WERI-Rb-1 (cell line): Measurements from ENCODE around the gene HIVEP3.
A peak's percentile ranks its signal among the peaks of the same experiment; 100 is the strongest.

Experiments
- DNase-seq: peaks from one replicate; pipeline ENCODE4 v3.0.0-alpha.2; 2020
- H3K27ac ChIP-seq: fragments of 250-450 bp; sonication (Bioruptor Pico); 2 replicates; pipeline ENCODE4 v1.5.1; 2020; ENCODE audit warnings: mild to moderate bottlenecking, moderate library complexity
- H3K27me3 ChIP-seq: fragments of 250-450 bp; sonication (Bioruptor Pico); 2 replicates; pipeline ENCODE4 v1.5.1; 2021; ENCODE audit warnings: mild to moderate bottlenecking, low read depth, moderate library complexity; ENCODE audit not compliant: insufficient read depth, severe bottlenecking
- H3K36me3 ChIP-seq: fragments of 250-450 bp; sonication (Bioruptor Pico); 2 replicates; pipeline ENCODE4 v1.5.1; 2020; ENCODE audit warnings: mild to moderate bottlenecking, moderate library complexity
- H3K4me3 ChIP-seq: 2 replicates; pipeline ENCODE4 v1.5.1; 2011; ENCODE audit warnings: low read depth, mild to moderate bottlenecking, control low read depth, low read length
- H3K9me3 ChIP-seq: fragments of 250-450 bp; sonication (Bioruptor Pico); 2 replicates; pipeline ENCODE4 v1.5.1; 2021; ENCODE audit warnings: mild to moderate bottlenecking, moderate library complexity; ENCODE audit not compliant: severe bottlenecking
- CTCF ChIP-seq: IDR thresholded peaks from 2 replicates; pipeline ENCODE4 v1.5.1; 2011; ENCODE audit warnings: low read depth, mild to moderate bottlenecking, control low read depth, inconsistent platforms, low read length

HIVEP3 gene

DNA sequence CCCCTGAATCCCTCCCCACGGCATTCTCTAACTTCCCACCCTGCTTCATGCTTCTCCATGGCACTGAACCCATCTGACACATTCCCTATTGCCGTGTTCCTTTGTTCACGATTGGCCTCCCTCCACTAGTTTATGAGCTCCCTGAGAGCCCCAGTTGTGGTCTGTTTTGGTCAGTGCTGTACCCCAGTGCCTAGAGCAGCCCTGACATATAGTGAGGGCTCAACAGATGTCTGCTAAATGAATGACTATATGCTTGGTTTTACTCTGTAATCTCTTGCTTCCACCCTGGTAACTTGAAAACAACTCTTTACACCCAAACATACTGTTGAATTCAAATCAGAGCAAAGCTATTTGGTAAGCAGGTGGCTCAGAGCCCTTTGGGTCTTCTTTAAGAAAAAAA is 263.1 kb downstream of the HIVEP3 start:
- Histone ChIP-seq H3K36me3 (no peaks in the 10 kb centered on the region), H3K27ac (no peak overlapping the region; the same call in 1 of the 2 replicates), H3K4me3 (no peak overlapping the region), H3K27me3 (no peaks in the 10 kb centered on the region), H3K9me3 (no peaks in the 10 kb centered on the region)
- TF ChIP-seq CTCF: no peak
- DNase-seq: no peak

DNA sequence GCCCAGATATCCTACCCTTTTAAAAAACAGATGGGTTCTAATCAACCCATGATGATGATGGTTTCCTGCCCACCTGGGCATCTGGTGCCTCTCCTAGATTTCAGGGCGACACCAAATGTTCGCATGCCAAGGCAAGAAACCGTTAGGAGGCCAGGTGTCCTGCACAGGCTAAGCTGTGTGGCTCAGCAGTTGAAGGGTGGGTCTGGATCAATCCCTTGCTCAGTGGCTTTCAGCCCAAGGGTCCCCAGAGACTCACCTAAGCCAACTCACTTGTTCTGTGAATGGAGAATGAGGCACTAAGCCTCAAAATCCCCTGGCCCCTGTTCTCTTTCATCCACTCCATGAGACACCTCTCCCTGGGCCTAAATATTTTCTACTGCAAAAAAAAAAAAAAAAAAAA is 265.1 kb downstream of the HIVEP3 start:
- no peaks in the 10 kb centered on the region for H3K9me3 ChIP-seq
- peak; percentile 47 for DNase-seq
- no peak overlapping the region for H3K27ac ChIP-seq
- H3K4me3 ChIP-seq: no peak overlapping the region
- no peaks in the 10 kb centered on the region for H3K27me3 ChIP-seq
- H3K36me3 ChIP-seq: no peaks in the 10 kb centered on the region
- no peak for TF ChIP-seq CTCF

- Histone ChIP-seq H3K9me3 (no peaks in the 10 kb centered on the region), H3K4me3 (no peak overlapping the region), H3K27ac (no peak overlapping the region), H3K27me3 (no peaks in the 10 kb centered on the region), H3K36me3 (no peaks in the 10 kb centered on the region)
- no peak for DNase-seq
- TF ChIP-seq CTCF: no peak
Observed at GRCh38 chr1:41652384-41653265, 266.1 kb downstream of the HIVEP3 start.

- no peak for DNase-seq
- Histone ChIP-seq H3K4me3 (no peak overlapping the region), H3K9me3 (no peaks in the 10 kb centered on the region), H3K36me3 (no peaks in the 10 kb centered on the region), H3K27me3 (no peaks in the 10 kb centered on the region), H3K27ac (no peak overlapping the region)
- no peak for TF ChIP-seq CTCF
Observed at GRCh38 chr1:41650028-41650880, 268.5 kb downstream of the HIVEP3 start.

DNA sequence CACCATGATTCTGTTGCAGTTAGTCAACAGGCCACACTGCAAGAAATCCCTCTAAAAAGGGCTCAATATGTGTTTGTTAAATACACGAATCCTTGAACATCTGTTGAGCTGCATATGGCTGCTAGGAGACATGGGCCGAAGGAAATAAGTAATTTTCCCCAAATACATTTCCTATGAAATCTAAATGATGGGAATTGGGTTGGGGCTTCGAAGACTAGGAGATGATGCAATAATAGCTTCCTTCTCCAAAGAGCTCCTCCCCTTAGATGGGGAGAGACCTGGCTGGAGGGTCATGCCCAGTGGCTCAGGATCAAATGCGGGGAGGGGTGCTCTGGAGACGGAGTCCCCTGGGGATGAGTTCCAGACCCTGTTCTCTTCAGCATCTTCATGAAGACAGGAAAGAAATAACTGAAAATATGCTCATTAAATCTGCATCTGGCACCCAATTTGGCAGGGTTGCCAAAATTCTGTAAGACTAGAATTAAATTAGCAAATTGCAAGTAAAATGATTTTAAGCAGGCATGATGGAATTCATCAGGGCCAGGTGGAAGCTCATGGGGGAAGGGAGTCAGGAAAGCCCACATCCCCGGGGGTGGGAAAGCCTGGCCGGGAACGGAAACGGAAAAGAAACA is 269.2 kb downstream of the HIVEP3 start:
- Histone ChIP-seq H3K27me3 (no peaks in the 10 kb centered on the region), H3K27ac (no peak overlapping the region), H3K36me3 (no peaks in the 10 kb centered on the region), H3K4me3 (no peak overlapping the region), H3K9me3 (no peaks in the 10 kb centered on the region)
- TF ChIP-seq CTCF: no peak
- DNase-seq: no peak
